MM.1S (cell line): ENCODE data around the gene DTNB.

ENCODE experiments used
- CTCF ChIP-seq: fragments of 300-600 bp; sonication (generic); IDR thresholded peaks from 2 replicates; pipeline ENCODE4 v1.5.1; 2016; ENCODE audit warnings: antibody characterized with exemption, low read length, mixed read lengths
- EZH2 ChIP-seq: fragments of 300-600 bp; sonication (generic); optimal IDR thresholded peaks from 2 replicates; pipeline ENCODE3; 2017; ENCODE audit warnings: low read depth, mild to moderate bottlenecking, antibody characterized with exemption, low read length, mixed read lengths
- EZH2phosphoT487 ChIP-seq: fragments of 300-600 bp; sonication (generic); IDR thresholded peaks from 2 replicates; pipeline ENCODE4 v1.6.1; 2018; ENCODE audit warnings: antibody characterized with exemption, low read length

- TF ChIP-seq CTCF (no peak), EZH2phosphoT487 (no peak), EZH2 (no peak)
Measured at GRCh38 chr2:25374827-25375226, 298.6 kb downstream of the DTNB start.
